Breast epithelium (tissue), 4 donors: ENCODE results near the gene KCNQ5. TPM values are rescaled to one million over a fixed set of nuclear protein-coding genes. Genes with fewer than 3 reads are reported as not detected.

ENCODE experiments used
- DNase-seq, 2 donors: peaks; one replicate each; pipeline ENCODE4 v3.0.0-alpha.2; 2019; ENCODE audit warnings: low spot score in 2 of 2
- H3K27ac ChIP-seq, 2 donors: fragments of 200-600 bp; sonication (generic) in 1 of 2; one replicate each; pipeline ENCODE4 v1.5.1; 2016 to 2019; ENCODE audit warnings: mild to moderate bottlenecking in 1 of 2
- H3K27me3 ChIP-seq, 2 donors: fragments of 200-600 bp; sonication (generic) in 1 of 2; one replicate each; pipeline versions ENCODE4 v1.5.1 to v1.6.0; 2017 to 2019; ENCODE audit warnings: control low read depth in 1 of 2, mild to moderate bottlenecking in 1 of 2
- H3K36me3 ChIP-seq: fragments of 200-600 bp; one replicate; pipeline ENCODE4 v1.5.1; 2019
- H3K4me1 ChIP-seq, 2 donors: fragments of 200-600 bp; sonication (generic); one replicate each; pipeline ENCODE4 v1.5.1; 2016 to 2019; ENCODE audit warnings: control low read depth in 1 of 2
- H3K4me3 ChIP-seq, 3 donors: fragments of 200-600 bp; sonication (generic); 1 replicate in 2 of 3; 2 replicates in 1 of 3; pipeline ENCODE4 v1.5.1; 2016 to 2019; ENCODE audit warnings: mild to moderate bottlenecking in 3 of 3, moderate library complexity in 2 of 3
- H3K9me3 ChIP-seq, 2 donors: fragments of 200-600 bp; sonication (generic) in 1 of 2; one replicate each; pipeline ENCODE4 v1.5.1; 2016 to 2019; ENCODE audit warnings: control low read depth in 1 of 2
- POLR2A ChIP-seq: fragments of 450-650 bp; IDR thresholded peaks from one replicate; pipeline ENCODE4 v1.6.1; 2016; ENCODE audit warnings: antibody characterized with exemption, mild to moderate bottlenecking, moderate library complexity
- POLR2AphosphoS5 ChIP-seq, 3 donors: sonication (generic); formaldehyde crosslinking; IDR thresholded peaks; one replicate each; pipeline ENCODE4 v1.6.1; 2017; ENCODE audit warnings: antibody characterized with exemption in 3 of 3
- intact Hi-C: fragments of 100-400 bp; cut with DNase I; formaldehyde crosslinking; loops from one replicate; pipeline ENCODE4 v1.15.1; 2023; ENCODE audit warnings: low total_unique reads
- total RNA-seq, 3 donors: library from RNA; depleted of rRNA; stranded (reverse); fragments of >200 nt; gene quantifications; one replicate each; pipeline ENCODE4 v1.1.0, GENCODE V29; 2016
- TF ChIP-seq, protein P1 (sequence below), 3 donors: fragments of 450-650 bp; IDR thresholded peaks; one replicate each; pipeline ENCODE4 v1.5.1; 2016 to 2017; ENCODE audit warnings: antibody characterized with exemption in 3 of 3, mild to moderate bottlenecking in 3 of 3, moderate library complexity in 3 of 3

KCNQ5 gene
- total RNA-seq, 3 donors from 2014 or later: 0.16 to 1.0 (median 0.33) TPM

DNA sequence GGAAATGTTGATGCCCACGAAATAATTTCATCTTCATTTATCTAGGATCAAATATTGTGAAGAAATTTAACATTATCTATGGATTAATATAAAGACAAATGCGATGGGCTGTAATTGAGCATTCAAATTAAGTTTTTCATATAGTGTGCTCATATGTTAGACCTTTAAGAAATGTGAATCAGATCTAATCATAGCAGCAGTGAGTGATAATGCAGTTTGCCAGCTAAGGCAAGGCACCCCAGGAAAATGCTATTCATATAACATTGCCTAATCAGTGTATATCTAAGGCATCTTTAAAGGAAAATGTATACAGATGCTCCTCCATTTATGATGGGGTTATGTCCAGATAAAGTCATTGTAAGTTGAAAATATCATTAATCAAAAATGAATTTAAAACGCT lies 135.2 kb downstream of the KCNQ5 start:
- TF ChIP-seq, protein P1, sequence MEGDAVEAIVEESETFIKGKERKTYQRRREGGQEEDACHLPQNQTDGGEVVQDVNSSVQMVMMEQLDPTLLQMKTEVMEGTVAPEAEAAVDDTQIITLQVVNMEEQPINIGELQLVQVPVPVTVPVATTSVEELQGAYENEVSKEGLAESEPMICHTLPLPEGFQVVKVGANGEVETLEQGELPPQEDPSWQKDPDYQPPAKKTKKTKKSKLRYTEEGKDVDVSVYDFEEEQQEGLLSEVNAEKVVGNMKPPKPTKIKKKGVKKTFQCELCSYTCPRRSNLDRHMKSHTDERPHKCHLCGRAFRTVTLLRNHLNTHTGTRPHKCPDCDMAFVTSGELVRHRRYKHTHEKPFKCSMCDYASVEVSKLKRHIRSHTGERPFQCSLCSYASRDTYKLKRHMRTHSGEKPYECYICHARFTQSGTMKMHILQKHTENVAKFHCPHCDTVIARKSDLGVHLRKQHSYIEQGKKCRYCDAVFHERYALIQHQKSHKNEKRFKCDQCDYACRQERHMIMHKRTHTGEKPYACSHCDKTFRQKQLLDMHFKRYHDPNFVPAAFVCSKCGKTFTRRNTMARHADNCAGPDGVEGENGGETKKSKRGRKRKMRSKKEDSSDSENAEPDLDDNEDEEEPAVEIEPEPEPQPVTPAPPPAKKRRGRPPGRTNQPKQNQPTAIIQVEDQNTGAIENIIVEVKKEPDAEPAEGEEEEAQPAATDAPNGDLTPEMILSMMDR (IDR thresholded peaks at IDR 0.05): no peak
- TF ChIP-seq POLR2AphosphoS5 (IDR thresholded peaks at IDR 0.05) (no peak), POLR2A (no peak)
- intact Hi-C loops: no loop called here

DNA sequence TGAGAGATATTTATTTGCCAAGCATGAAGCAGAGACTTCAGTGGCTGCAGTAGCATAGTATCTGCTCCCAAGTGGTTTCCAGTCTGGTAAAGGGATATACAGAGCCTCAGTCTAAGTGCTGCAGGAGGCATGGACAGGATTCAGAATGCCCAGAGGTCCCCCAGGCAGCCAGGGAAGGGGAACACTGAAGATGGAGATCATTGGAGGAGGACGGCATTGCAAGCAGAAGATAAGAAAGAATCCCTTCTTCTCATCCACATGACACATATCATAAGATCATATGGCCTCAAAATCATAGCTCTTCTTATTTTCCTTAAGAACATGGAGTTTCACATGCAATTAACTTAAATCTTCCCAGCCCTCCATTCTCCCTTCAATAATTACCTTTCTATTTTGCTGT lies 136.1 kb downstream of the KCNQ5 start:
- Histone ChIP-seq H3K36me3 (no peaks in the 10 kb centered on the region), H3K4me1 (no peaks in the 10 kb centered on the region), H3K27ac (no peak overlapping the region), H3K9me3 (no peaks in the 10 kb centered on the region), H3K4me3 (no peak overlapping the region), H3K27me3 (no peaks in the 10 kb centered on the region)
- intact Hi-C loops: no loop called here
- TF ChIP-seq, protein P1 (IDR thresholded peaks at IDR 0.05): no peak
- TF ChIP-seq POLR2A: no peak
- no peak for TF ChIP-seq POLR2AphosphoS5 (IDR thresholded peaks at IDR 0.05)
- no peak for DNase-seq

More for the DNA sequence above, 135.2 kb downstream of the KCNQ5 start:
- H3K36me3 ChIP-seq: no peaks in the 10 kb centered on the region
- DNase-seq: no peak
- H3K27ac ChIP-seq: no peak overlapping the region
- no peaks in the 10 kb centered on the region for H3K9me3 ChIP-seq
- H3K27me3 ChIP-seq: no peaks in the 10 kb centered on the region
- no peaks in the 10 kb centered on the region for H3K4me1 ChIP-seq
- H3K4me3 ChIP-seq: no peak overlapping the region

DNA sequence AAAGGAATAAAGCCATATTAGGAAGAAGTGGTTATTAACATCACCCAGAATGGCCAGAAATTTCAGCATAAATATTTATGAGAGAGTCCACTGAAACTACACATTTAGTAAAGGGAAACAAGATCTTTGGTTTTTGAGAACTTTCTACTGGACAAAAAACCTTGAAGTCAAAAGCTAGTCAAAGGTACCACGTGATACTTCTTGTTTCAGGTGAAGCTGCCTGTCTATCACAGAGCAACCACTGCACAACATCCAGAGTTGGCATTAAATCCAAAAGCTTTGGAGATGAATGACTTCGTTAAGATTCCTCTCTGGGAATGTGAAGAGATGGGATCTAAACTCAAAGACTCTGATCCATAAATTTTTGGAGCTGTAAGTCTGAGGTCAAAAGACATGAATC lies 137.0 kb downstream of the KCNQ5 start:
- Histone ChIP-seq H3K27me3 (no peaks in the 10 kb centered on the region), H3K4me3 (no peak overlapping the region), H3K27ac (no peak overlapping the region), H3K9me3 (no peaks in the 10 kb centered on the region), H3K4me1 (no peaks in the 10 kb centered on the region), H3K36me3 (no peaks in the 10 kb centered on the region)
- intact Hi-C loops: no loop called here
- no peak for TF ChIP-seq POLR2AphosphoS5 (IDR thresholded peaks at IDR 0.05)
- TF ChIP-seq, protein P1 (IDR thresholded peaks at IDR 0.05): no peak
- no peak for TF ChIP-seq POLR2A
- DNase-seq: no peak

DNA sequence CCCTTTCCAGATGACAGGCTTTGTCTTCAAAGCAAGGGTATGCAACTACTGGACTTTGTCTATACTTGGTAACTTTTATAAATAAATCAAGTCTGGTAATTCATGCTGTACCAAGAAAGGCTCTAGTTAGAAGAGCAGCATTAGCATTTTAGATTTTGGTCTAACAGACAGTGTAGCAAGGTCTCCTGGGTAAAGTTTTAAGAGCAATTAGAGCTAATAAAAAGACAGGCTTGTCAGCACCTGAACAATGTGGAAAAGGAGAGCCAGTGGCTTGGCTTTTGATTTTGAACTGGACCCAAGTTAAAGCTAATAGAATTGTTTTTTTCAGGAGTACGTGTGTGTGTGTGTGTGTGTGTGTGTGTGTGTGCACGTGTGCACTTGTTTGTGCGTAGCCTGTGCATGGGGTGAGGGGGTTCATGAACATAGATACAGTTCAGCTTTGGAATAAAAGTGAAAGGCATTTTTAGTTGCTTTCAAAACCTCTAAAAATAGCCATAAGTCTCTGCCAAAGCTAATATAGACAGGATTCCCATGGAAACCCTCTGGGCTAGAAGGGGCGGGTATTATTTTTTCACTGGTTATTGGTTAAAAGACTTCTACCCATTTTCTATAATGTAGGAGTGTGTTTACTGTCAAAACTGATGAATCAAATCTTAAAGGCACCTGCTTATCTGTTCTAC lies 138.4 kb downstream of the KCNQ5 start:
- TF ChIP-seq POLR2AphosphoS5 (IDR thresholded peaks at IDR 0.05) (no peak), POLR2A (no peak)
- TF ChIP-seq, protein P1 (IDR thresholded peaks at IDR 0.05): no peak
- no peak overlapping the region for H3K4me3 ChIP-seq
- H3K9me3 ChIP-seq: no peaks in the 10 kb centered on the region
- no peak overlapping the region for H3K27ac ChIP-seq
- H3K27me3 ChIP-seq: no peaks in the 10 kb centered on the region
- DNase-seq: no peak
- intact Hi-C loops: no loop called here
- H3K4me1 ChIP-seq: no peaks in the 10 kb centered on the region
- H3K36me3 ChIP-seq: no peaks in the 10 kb centered on the region

DNA sequence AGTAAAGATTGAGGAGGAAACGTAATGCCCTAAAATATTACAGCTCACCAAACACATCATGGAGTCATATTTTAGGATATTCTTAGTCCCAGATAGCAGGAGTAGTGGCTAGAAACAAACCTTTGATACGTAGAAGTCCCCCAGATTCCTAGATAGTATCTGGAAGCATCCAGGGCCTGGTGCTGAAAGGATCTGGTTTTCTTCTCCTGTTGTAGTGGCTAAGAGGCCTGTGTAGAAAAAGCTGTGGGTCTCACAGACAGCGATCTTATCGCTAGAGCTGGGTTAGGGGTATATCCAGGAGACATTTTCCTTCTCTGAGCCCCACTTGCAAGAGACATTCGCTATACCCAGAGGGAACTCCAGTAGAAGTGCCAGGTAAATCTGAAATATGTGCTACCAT lies 139.9 kb downstream of the KCNQ5 start:
- Histone ChIP-seq H3K36me3 (no peaks in the 10 kb centered on the region), H3K27ac (no peak overlapping the region), H3K4me3 (no peak overlapping the region), H3K9me3 (no peaks in the 10 kb centered on the region), H3K4me1 (no peaks in the 10 kb centered on the region), H3K27me3 (no peaks in the 10 kb centered on the region)
- intact Hi-C loops: no loop called here
- DNase-seq: no peak
- TF ChIP-seq, protein P1 (IDR thresholded peaks at IDR 0.05): no peak
- TF ChIP-seq POLR2A: no peak
- TF ChIP-seq POLR2AphosphoS5 (IDR thresholded peaks at IDR 0.05): no peak
